Stimulated activated CD4-positive, alpha-beta T cell treated with anti-CD3 and anti-CD28 coated beads, Interleukin-15, amount 100 ng/mL, for 24 hours (primary cell): ENCODE results near the gene NUTM2B.
"Not testable (repeated sequence)": the region's sequence is repeated elsewhere in the genome, so short reads cannot be mapped to it uniquely, and the experiment has no call there.

Experiments
- DNase-seq: peaks from one replicate; pipeline ENCODE4 v3.0.0-alpha.2; 2020

The NUTM2B gene

DNA sequence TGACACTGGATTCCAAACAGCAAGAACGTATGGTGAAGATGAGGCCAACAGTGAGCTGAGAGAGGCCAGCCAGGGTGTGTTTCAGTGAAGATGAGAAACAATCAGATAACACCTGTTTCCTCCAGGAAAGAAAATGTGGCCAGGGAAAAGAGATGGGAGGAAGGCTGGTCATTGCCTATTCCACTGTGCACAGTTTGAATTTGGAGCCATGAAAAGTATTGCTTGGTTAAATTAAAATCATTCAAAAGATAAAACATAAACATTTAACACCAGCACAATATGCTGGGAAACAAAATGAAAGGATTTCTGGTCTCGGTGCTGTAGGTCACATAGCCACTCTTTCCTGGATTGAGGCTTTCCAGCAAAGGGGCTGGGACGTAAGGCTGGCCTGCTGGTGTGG, at the start of gene NUTM2B:
TSS of gene NUTM2B (plus strand) at position 301 of the 400 bp plus-strand sequence. CDS start 383 bp downstream, outside the sequence.
- not testable (repeated sequence) for DNase-seq

GRCh38 chr10:79663287-79663686, 39.7 kb upstream of the NUTM2B start:
- DNase-seq, result not testable (repeated sequence)

- DNase-seq, result not testable (repeated sequence)
Measured at GRCh38 chr10:79664686-79665085, 38.3 kb upstream of the NUTM2B start.

- not testable (repeated sequence) for DNase-seq
Measured at GRCh38 chr10:79669248-79669788, 33.7 kb upstream of the NUTM2B start.

DNA sequence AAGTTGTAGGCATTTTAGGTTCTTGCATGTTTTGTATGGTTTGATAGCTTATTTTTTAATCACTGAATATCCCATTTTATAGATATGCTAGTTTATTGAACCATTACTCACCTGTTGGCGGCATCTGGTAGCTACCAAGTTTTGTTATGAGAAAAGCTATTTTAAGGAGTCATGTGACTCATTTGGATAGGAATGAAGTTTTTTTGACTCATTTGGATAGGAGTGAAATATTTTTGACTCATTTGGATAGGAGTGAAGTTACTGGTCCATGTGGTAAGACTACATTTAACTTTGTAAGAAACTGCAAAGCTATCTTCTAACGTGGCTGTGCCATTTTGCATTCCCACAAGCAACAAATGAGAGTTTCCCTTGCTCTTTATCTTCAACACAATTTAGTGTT, 28.1 kb upstream of the NUTM2B start:
- peak; percentile 20 for DNase-seq

- not testable (repeated sequence) for DNase-seq
Measured at GRCh38 chr10:79683026-79683883, 19.8 kb upstream of the NUTM2B start.

- not testable (repeated sequence) for DNase-seq
Measured at GRCh38 chr10:79683884-79684720, 18.9 kb upstream of the NUTM2B start.

GRCh38 chr10:79685044-79685685, 17.9 kb upstream of the NUTM2B start:
- DNase-seq, result peak; percentile 67

DNA sequence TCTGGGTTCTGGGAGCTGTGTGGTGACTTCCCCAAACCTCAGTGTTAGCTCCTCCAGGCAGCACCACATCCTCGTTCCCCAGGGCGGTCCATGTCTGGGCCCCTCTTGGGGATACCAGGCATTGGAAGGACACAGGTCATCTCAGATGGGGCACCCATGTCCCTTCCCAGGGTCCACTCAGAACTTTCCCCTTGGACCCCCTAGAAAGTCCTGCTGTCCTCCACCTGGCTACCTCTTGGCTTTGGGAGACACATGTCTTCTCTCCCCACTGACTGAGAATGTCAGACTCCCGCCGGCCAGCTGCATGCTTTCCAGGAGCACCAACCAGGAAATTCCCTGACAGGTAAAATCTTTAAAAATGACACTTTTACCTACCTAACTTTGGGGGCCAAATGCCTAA, 16.4 kb upstream of the NUTM2B start:
- not testable (repeated sequence) for DNase-seq

DNA sequence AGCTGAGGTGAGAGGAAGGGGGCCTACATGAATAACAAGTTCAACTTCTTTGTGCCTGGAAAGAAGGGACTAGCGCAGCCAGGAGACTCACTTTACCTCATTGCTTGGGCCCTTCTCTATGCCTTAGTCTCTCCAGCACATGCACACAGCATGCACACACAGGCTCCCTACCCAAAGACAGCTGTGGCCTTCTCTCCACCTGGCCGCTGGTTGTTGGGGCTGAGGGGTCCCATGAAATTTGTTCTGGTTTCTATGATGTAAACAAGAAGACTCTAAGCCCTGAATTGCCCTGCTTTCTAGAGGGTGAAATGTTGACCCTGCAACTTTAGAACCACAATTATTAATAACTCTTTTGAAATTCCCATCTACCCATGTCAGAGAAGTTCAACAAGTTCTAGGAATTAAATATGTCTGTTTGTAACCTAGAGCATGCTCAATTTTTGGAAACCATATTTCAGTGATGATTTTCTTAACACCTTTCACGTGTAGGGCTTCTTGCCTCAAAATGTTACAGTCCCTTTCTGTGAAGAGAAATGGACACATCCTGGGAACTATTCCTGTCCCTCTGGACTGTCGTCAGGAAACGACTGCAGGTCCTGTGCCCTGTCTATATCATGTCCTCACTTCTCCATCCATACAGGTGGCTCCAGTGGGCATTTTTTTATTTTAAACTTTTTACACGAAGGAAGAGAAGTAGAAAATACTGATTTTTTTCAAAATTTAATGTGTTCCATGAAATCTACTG, 15.4 kb upstream of the NUTM2B start:
- not testable (repeated sequence) for DNase-seq

- not testable (repeated sequence) for DNase-seq
Measured at GRCh38 chr10:79688798-79689197, 14.2 kb upstream of the NUTM2B start.

GRCh38 chr10:79696596-79696995, 6.4 kb upstream of the NUTM2B start:
- not testable (repeated sequence) for DNase-seq

DNA sequence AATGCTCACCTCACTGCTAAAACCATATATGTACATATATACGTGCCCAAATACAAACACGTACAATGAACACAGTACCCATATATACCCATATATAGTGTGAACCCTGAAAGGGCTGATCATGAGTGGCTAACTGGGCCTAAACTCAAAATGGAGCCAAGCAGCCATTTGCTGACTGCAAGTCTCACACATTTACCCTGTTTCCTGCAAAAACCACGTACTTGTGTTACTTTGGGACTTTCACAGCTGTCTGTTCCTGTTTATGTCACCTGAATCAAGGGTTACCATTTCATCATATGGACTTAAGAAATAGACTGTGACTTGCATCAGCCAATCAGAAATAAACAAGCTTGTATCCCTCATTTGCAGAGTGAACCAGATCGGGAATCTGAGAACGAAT, 5.9 kb upstream of the NUTM2B start:
- not testable (repeated sequence) for DNase-seq

DNA sequence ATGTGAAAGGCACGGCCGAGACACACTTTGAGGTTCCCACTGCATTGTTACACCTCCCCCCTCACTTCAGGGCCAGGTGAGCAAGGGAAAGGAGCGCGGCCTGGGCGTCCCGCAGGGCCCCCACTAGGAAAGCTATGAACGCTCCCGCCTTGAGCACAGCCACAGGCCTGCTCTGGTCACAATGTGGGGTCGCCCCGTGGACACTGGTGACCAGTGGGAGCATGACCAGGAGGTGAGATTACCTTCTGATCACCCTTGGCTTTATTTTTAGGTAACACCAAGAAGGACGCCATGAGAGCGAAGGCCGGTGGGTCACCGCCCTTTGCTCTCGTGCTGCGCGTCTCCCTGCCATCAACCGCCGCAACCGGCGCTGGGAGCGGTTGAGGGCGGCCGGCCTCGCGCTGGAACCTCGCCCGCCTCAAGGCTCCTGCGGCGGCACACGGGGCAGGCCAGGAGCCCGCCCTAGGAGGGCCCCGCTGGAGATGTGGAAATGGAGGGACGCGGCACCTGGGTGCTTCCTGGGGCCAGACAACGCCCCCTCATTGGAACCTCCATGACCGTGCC, 2.6 kb upstream of the NUTM2B start:
- not testable (repeated sequence) for DNase-seq

- DNase-seq, result not testable (repeated sequence)
Measured at GRCh38 chr10:79707017-79707416, 4.0 kb downstream of the NUTM2B start.

GRCh38 chr10:79714976-79715375, 11.9 kb downstream of the NUTM2B start:
- not testable (repeated sequence) for DNase-seq

DNA sequence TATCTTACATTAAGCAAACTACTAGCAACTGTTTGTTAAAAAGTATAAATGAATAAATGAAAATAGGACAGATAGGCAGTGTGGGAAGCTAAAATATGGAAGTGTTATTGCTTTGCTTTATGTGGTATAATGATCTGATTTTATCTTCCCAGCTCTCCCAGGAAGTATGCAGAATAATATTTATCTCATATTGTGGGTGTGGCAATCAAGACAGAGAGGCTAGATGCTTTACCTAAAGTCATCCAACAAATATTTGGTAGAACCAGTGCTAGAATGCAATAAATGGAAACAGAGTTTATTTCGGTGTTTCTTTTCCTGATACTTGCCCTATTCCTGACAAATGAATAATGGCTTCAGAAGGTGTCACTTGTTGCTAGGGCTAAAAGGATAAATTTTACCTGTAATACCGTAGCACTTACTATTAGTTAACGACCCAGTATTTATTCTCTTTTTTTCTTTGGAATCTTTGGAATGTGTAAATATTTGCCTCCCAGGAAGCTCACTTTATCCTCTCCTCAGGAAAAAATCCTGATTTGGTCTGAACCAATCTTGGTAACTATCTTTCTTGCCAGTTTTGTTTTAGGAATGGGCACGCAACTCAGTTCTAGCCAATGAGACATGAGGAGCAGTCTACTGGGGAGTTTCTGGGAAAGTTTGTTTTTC, 14.0 kb downstream of the NUTM2B start:
- DNase-seq, result not testable (repeated sequence)

DNA sequence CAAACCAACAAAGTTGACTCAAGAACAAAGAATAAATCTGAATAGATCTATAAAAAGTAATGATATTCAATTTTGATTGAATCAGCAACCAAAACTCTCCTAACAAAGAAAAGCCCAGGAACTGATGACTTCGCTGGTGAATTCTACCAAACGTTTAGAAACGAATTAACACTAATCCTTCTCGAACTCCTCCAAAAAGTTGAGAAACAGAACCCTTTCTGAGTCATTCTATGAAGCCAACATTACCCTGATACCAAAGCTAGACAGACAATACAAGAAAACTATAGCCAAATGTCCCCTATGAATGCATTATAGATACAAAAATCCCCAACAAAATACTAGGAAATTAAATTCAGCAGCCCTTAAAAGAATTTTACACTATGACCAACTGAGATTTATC, 17.0 kb downstream of the NUTM2B start:
- DNase-seq, result not testable (repeated sequence)

- not testable (repeated sequence) for DNase-seq
Measured at GRCh38 chr10:79726620-79727019, 23.6 kb downstream of the NUTM2B start.

GRCh38 chr10:79744844-79745243, 41.8 kb downstream of the NUTM2B start:
- DNase-seq, result not testable (repeated sequence)

DNA sequence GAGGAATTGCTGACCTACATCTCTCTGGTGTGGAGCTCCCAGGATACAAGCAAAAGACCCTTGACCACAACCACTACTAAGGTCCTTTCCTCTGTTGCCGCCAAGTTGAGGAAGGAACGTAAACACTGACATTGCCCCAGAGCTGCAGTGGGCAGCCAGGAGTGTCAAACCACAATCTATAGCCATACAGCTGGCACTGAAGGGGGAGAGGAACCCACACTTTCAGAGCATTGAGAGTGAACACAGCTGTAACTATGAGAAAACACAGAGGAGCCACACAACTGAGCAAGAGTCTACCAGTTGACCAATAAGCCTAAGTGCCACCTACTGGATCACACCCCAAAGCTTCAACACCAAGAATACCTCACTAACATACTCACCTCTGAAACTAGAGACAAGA, 45.5 kb downstream of the NUTM2B start:
- not testable (repeated sequence) for DNase-seq
